H9 (cell line): ENCODE measurements around the gene MYO7A. TPM values are rescaled to one million over a fixed set of nuclear protein-coding genes. Genes with fewer than 3 reads are reported as not detected.

Source experiments
- DNase-seq: peaks from one replicate; pipeline ENCODE4 v3.0.0-alpha.2; 2017
- H2AFZ ChIP-seq: one replicate; pipeline ENCODE4 v1.6.1; 2013; ENCODE audit warnings: mild to moderate bottlenecking, low read length, control low read depth, moderate library complexity
- H2AK5ac ChIP-seq: 2 replicates; pipeline ENCODE4 v1.6.1; 2013; ENCODE audit warnings: low read length, control low read depth, mixed read lengths; ENCODE audit not compliant: insufficient read length
- H2BK120ac ChIP-seq: one replicate; pipeline ENCODE4 v1.6.1; 2013; ENCODE audit warnings: low read depth, mild to moderate bottlenecking, low read length, control low read depth, inconsistent platforms; ENCODE audit not compliant: poor library complexity, severe bottlenecking
- H2BK12ac ChIP-seq: 2 replicates; pipeline ENCODE4 v1.6.1; 2013; ENCODE audit warnings: low read length, control low read depth, mixed read lengths, low read depth; ENCODE audit not compliant: insufficient read length
- H2BK15ac ChIP-seq: 2 replicates; pipeline ENCODE4 v1.6.1; 2013; ENCODE audit warnings: low read depth, low read length, control low read depth
- H2BK20ac ChIP-seq: one replicate; pipeline ENCODE4 v1.6.1; 2013; ENCODE audit warnings: low read depth, mild to moderate bottlenecking, low read length, control low read depth, inconsistent platforms; ENCODE audit not compliant: poor library complexity, severe bottlenecking
- H2BK5ac ChIP-seq: 2 replicates; pipeline ENCODE4 v1.6.1; 2013; ENCODE audit warnings: low read length, control low read depth, mixed read lengths; ENCODE audit not compliant: insufficient read length
- H3K14ac ChIP-seq: 2 replicates; pipeline ENCODE4 v1.6.1; 2013; ENCODE audit warnings: low read length, control low read depth; ENCODE audit not compliant: insufficient read depth
- H3K18ac ChIP-seq: 2 replicates; pipeline ENCODE4 v1.6.1; 2013; ENCODE audit warnings: low read depth, mild to moderate bottlenecking, mixed read lengths, low read length, control low read depth; ENCODE audit not compliant: insufficient read length
- H3K23ac ChIP-seq: 2 replicates; pipeline ENCODE4 v1.6.1; 2013; ENCODE audit warnings: low read length, control low read depth, mixed read lengths, low read depth; ENCODE audit not compliant: insufficient read length
- H3K23me2 ChIP-seq: 2 replicates; pipeline ENCODE4 v1.6.1; 2013; ENCODE audit warnings: low read depth, mild to moderate bottlenecking, mixed read lengths, low read length, control low read depth; ENCODE audit not compliant: insufficient read length, poor library complexity, severe bottlenecking
- H3K27ac ChIP-seq: 2 replicates; pipeline ENCODE4 v1.5.1; 2013; ENCODE audit warnings: low read length, control low read depth, mixed read lengths, low read depth; ENCODE audit not compliant: insufficient read length
- H3K27me3 ChIP-seq: 2 replicates; pipeline ENCODE4 v1.6.1; 2013; ENCODE audit warnings: low read length, control low read depth, inconsistent platforms; ENCODE audit not compliant: insufficient read depth
- H3K4ac ChIP-seq: 2 replicates; pipeline ENCODE4 v1.6.1; 2013; ENCODE audit warnings: low read depth, mild to moderate bottlenecking, control low read depth, inconsistent platforms, low read length, moderate library complexity
- H3K4me1 ChIP-seq: 2 replicates; pipeline ENCODE4 v1.6.1; 2013; ENCODE audit warnings: low read length, control low read depth, inconsistent platforms; ENCODE audit not compliant: insufficient read depth
- H3K4me2 ChIP-seq: 2 replicates; pipeline ENCODE4 v1.6.1; 2013; ENCODE audit warnings: low read length, control low read depth, mixed read lengths; ENCODE audit not compliant: insufficient read length, insufficient read depth
- H3K56ac ChIP-seq: 2 replicates; pipeline ENCODE4 v1.6.1; 2013; ENCODE audit warnings: low read depth, mild to moderate bottlenecking, mixed read lengths, low read length, control low read depth; ENCODE audit not compliant: insufficient read length
- H3K79me1 ChIP-seq: 2 replicates; pipeline ENCODE4 v1.6.1; 2013; ENCODE audit warnings: low read depth, mild to moderate bottlenecking, moderate library complexity, low read length, control low read depth, inconsistent platforms; ENCODE audit not compliant: insufficient read depth, poor library complexity, severe bottlenecking
- H3K79me2 ChIP-seq: 2 replicates; pipeline ENCODE4 v1.6.1; 2013; ENCODE audit warnings: low read length, control low read depth, inconsistent platforms; ENCODE audit not compliant: insufficient read depth
- H3K9ac ChIP-seq: 2 replicates; pipeline ENCODE4 v1.6.1; 2013; ENCODE audit warnings: low read length, control low read depth, mixed read lengths; ENCODE audit not compliant: insufficient read length; ENCODE audit errors: extremely low read depth
- H3K9me3 ChIP-seq: one replicate; pipeline ENCODE4 v1.6.1; 2013; ENCODE audit warnings: low read depth, low read length, inconsistent platforms; ENCODE audit not compliant: control insufficient read depth
- H3T11ph ChIP-seq: one replicate; pipeline ENCODE4 v1.6.1; 2013; ENCODE audit warnings: mild to moderate bottlenecking, low read length, control low read depth, inconsistent platforms
- H4K20me1 ChIP-seq: one replicate; pipeline ENCODE4 v1.6.1; 2013; ENCODE audit not compliant: control insufficient read depth, insufficient read length, insufficient read depth
- H4K5ac ChIP-seq: 2 replicates; pipeline ENCODE4 v1.6.1; 2013; ENCODE audit warnings: low read depth, mild to moderate bottlenecking, mixed read lengths, low read length, control low read depth; ENCODE audit not compliant: insufficient read length
- H4K8ac ChIP-seq: replicated peaks from 2 replicates; pipeline ENCODE4 v1.6.1; 2013; ENCODE audit warnings: low read length, control low read depth, mixed read lengths, low read depth; ENCODE audit not compliant: insufficient read length
- H4K91ac ChIP-seq: 2 replicates; pipeline ENCODE4 v1.6.1; 2013; ENCODE audit warnings: low read depth, mild to moderate bottlenecking, moderate library complexity, mixed read lengths, low read length, control low read depth; ENCODE audit not compliant: insufficient read length
- H3K27ac Mint-ChIP-seq, 3 experiments: 2 replicates in 2 of 3; 3 replicates in 1 of 3; pipeline ENCODE4 v1.8.0; 2020 to 2021; ENCODE audit warnings: mixed read lengths in 3 of 3, mild to moderate bottlenecking in 1 of 3, moderate library complexity in 1 of 3
- H3K27me3 Mint-ChIP-seq: 2 replicates; pipeline ENCODE4 v1.8.0; 2021; ENCODE audit warnings: low read depth, mild to moderate bottlenecking, moderate library complexity, mixed read lengths
- H3K36me3 Mint-ChIP-seq, 3 experiments: 2 replicates in 2 of 3; 3 replicates in 1 of 3; pipeline ENCODE4 v1.8.0; 2020 to 2021; ENCODE audit warnings: low read depth in 3 of 3, mixed read lengths in 3 of 3; ENCODE audit not compliant: insufficient read depth in 1 of 3
- H3K4me1 Mint-ChIP-seq, 2 experiments: 2 replicates each; pipeline ENCODE4 v1.8.0; 2020; ENCODE audit warnings: mixed read lengths in 2 of 2
- H3K4me3 Mint-ChIP-seq, 2 experiments: 2 replicates in 1 of 2; 3 replicates in 1 of 2; pipeline ENCODE4 v1.8.0; 2020 to 2021; ENCODE audit warnings: mild to moderate bottlenecking in 2 of 2, mixed read lengths in 2 of 2, moderate library complexity in 1 of 2
- H3K9me3 Mint-ChIP-seq, 2 experiments: 2 replicates in 1 of 2; 3 replicates in 1 of 2; pipeline ENCODE4 v1.8.0; 2020; ENCODE audit warnings: mild to moderate bottlenecking in 2 of 2, mixed read lengths in 2 of 2, moderate library complexity in 1 of 2
- CTCF ChIP-seq: fragments of 200-600 bp; sonication (generic); conservative IDR thresholded peaks from 3 replicates; pipeline ENCODE4 v1.8.0; 2021; ENCODE audit warnings: antibody characterized with exemption, mild to moderate bottlenecking
- WGBS: extraction: QIAGEN DNeasy Blood & Tissue Kit; methylation state at CpG from one replicate; pipeline ENCODE4 v1.1.7; 2013; ENCODE audit warnings: missing lambda C conversion rate, low lambda C conversion rate, mixed read lengths; ENCODE audit not compliant: insufficient read length; ENCODE audit errors: extremely low coverage; 5-methylcytosine and 5-hydroxymethylcytosine counted together
- total RNA-seq: library from RNA; stranded (reverse); gene quantifications from 2 replicates; pipeline ENCODE4 v1.2.1, GENCODE V29; 2021

MYO7A gene
- total RNA-seq, 1 experiment from 2014 or later, result 1.6 TPM

- Mint-ChIP-seq H3K9me3 (no peaks in the 10 kb centered on the region), H3K4me1 (peaks cover 6 to 11% of the 10 kb centered on the region in 2 experiments), H3K4me3 (no peak overlapping the region), H3K27ac (no peak overlapping the region; a peak in 1 of 7 replicates), H3K36me3 (no peaks in the 10 kb centered on the region; a peak in 2 of 7 replicates), H3K27me3 (no peaks in the 10 kb centered on the region)
- Histone ChIP-seq H3K14ac (no peak overlapping the region), H3K56ac (no peak overlapping the region), H2AK5ac (no peak overlapping the region), H3K23ac (no peak overlapping the region), H4K91ac (no peak overlapping the region), H4K8ac (no peak overlapping the region), H2BK15ac (no peak overlapping the region), H3K4me1 (no peaks in the 10 kb centered on the region), H3K18ac (no peak overlapping the region), H2BK120ac (no peak overlapping the region), H3K27me3 (no peaks in the 10 kb centered on the region), H3K4ac (no peak overlapping the region), H3K23me2 (no peaks in the 10 kb centered on the region), H4K20me1 (no peaks in the 10 kb centered on the region), H3K9ac (no peak overlapping the region), H2BK20ac (no peak overlapping the region), H3T11ph (no peak overlapping the region), H3K79me2 (no peaks in the 10 kb centered on the region), H2AFZ (no peak overlapping the region), H3K9me3 (no peaks in the 10 kb centered on the region), H3K27ac (no peak overlapping the region), H3K79me1 (no peaks in the 10 kb centered on the region), H2BK12ac (no peak overlapping the region), H4K5ac (no peak overlapping the region), H3K4me2 (no peak overlapping the region), H2BK5ac (no peak overlapping the region)
- no peak for DNase-seq
- WGBS, result no CpG with 5 or more reads among the region's 3 CpGs
- no peak for TF ChIP-seq CTCF
Observed at GRCh38 chr11:77089004-77089545, 39.0 kb upstream of the MYO7A start.
